B cell (primary cell): ENCODE data around the gene AOC3. TPM values are rescaled to one million over a fixed set of nuclear protein-coding genes. Genes with fewer than 3 reads are reported as not detected.

Experiments used
- ATAC-seq: fragments of 200-7000 bp; cut with Tn5 transposase; one replicate; pipeline ENCODE4 v1.10.0; 2021; ENCODE audit warnings: low read depth, mild to moderate bottlenecking, moderate number of reproducible peaks, moderate library complexity
- CTCF ChIA-PET: fragments of 350-600 bp; sonication (Branson Sonifier 250); formaldehyde crosslinking; loops from one replicate; lab custom pipeline; 2021; ENCODE audit warnings: antibody characterized with exemption, inconsistent platforms; lab: Charles Lee
- POLR2A ChIA-PET: fragments of 350-600 bp; sonication (Branson Sonifier 250); formaldehyde crosslinking; loops from one replicate; lab custom pipeline; 2021; ENCODE audit warnings: antibody characterized with exemption; lab: Charles Lee
- DNase-seq: peaks from one replicate; pipeline ENCODE4 v3.0.0; 2013
- H2AFZ ChIP-seq: 2 replicates; pipeline ENCODE4 v1.6.1; 2012; ENCODE audit warnings: mild to moderate bottlenecking, low read depth, low read length; ENCODE audit not compliant: insufficient read depth, poor library complexity, severe bottlenecking
- H3K27ac ChIP-seq, 2 donors: 1 replicate in 1 of 2; 2 replicates in 1 of 2; pipeline ENCODE4 v1.5.1; 2012 to 2013; ENCODE audit warnings: low read length in 2 of 2, mild to moderate bottlenecking in 2 of 2, moderate library complexity in 1 of 2
- H3K27me3 ChIP-seq, 4 experiments: fragments of 200-600 bp in 1 of 4; sonication (generic) in 1 of 4; replicated peaks in 1 of 4; 1 replicate in 2 of 4; 2 replicates in 2 of 4; pipeline versions ENCODE4 v1.6.1 to v1.7.0; 2013 to 2016; ENCODE audit warnings: low read length in 3 of 4, mild to moderate bottlenecking in 2 of 4, mixed read lengths in 1 of 4, moderate library complexity in 1 of 4; ENCODE audit not compliant: insufficient read depth in 4 of 4, control insufficient read depth in 3 of 4; ENCODE audit errors: control extremely low read depth in 1 of 4
- H3K36me3 ChIP-seq, 2 experiments: replicated peaks in 1 of 2; 1 replicate in 1 of 2; 2 replicates in 1 of 2; pipeline versions ENCODE4 v1.6.1 to v1.7.1; 2013; ENCODE audit warnings: low read length in 1 of 2; ENCODE audit not compliant: insufficient read depth in 2 of 2, control insufficient read depth in 1 of 2; ENCODE audit errors: control extremely low read depth in 1 of 2, extremely low read depth in 1 of 2
- H3K4me1 ChIP-seq, 2 donors: fragments of 200-600 bp in 1 of 2; sonication (generic) in 1 of 2; 1 replicate in 1 of 2; 2 replicates in 1 of 2; pipeline versions ENCODE4 v1.5.1 to v1.6.1; 2013 to 2017; ENCODE audit warnings: low read length in 2 of 2; ENCODE audit not compliant: control insufficient read depth in 2 of 2, insufficient read depth in 2 of 2
- H3K4me2 ChIP-seq: replicated peaks from 2 replicates; pipeline ENCODE3; 2012; ENCODE audit warnings: mild to moderate bottlenecking, low read depth, low read length; ENCODE audit not compliant: poor library complexity, severe bottlenecking
- H3K4me3 ChIP-seq, 5 experiments: fragments of 200-600 bp in 1 of 5; sonication (generic) in 1 of 5; 1 replicate in 3 of 5; 2 replicates in 2 of 5; pipeline versions ENCODE4 v1.5.1 to v1.7.0; 2011 to 2016; ENCODE audit warnings: low read length in 4 of 5, mild to moderate bottlenecking in 4 of 5, low read depth in 2 of 5, control low read depth in 1 of 5, moderate library complexity in 1 of 5; ENCODE audit not compliant: insufficient read depth in 1 of 5; ENCODE audit errors: control extremely low read depth in 1 of 5, extremely low read depth in 1 of 5
- H3K79me2 ChIP-seq: fragments of 200-600 bp; sonication (generic); one replicate; pipeline ENCODE4 v1.6.0; 2016; ENCODE audit warnings: low read length; ENCODE audit not compliant: control insufficient read depth, insufficient read depth
- H3K9ac ChIP-seq: fragments of 200-600 bp; sonication (generic); 2 replicates; pipeline ENCODE4 v1.6.1; 2017; ENCODE audit warnings: mild to moderate bottlenecking, low read length, moderate library complexity
- H3K9me3 ChIP-seq, 3 donors: one replicate each; pipeline versions ENCODE4 v1.6.1 to v1.7.1; 2013; ENCODE audit warnings: low read length in 2 of 3; ENCODE audit not compliant: control insufficient read depth in 2 of 3, insufficient read depth in 1 of 3; ENCODE audit errors: control extremely low read depth in 1 of 3
- H4K20me1 ChIP-seq: 2 replicates; pipeline ENCODE4 v1.6.0; 2012; ENCODE audit warnings: mild to moderate bottlenecking, low read length; ENCODE audit not compliant: insufficient read depth, control insufficient read depth, poor library complexity, severe bottlenecking
- H3K27ac Mint-ChIP-seq: one replicate; pipeline ENCODE4 v1.8.0; 2021; ENCODE audit warnings: mixed read lengths
- H3K27me3 Mint-ChIP-seq: one replicate; pipeline ENCODE4 v1.8.0; 2021; ENCODE audit warnings: mixed read lengths
- H3K4me1 Mint-ChIP-seq: one replicate; pipeline ENCODE4 v1.8.0; 2021; ENCODE audit warnings: mixed read lengths
- H3K4me3 Mint-ChIP-seq: one replicate; pipeline ENCODE4 v1.8.0; 2021; ENCODE audit warnings: mixed read lengths
- H3K9me3 Mint-ChIP-seq: one replicate; pipeline ENCODE4 v1.8.0; 2022; ENCODE audit warnings: mixed read lengths; ENCODE audit not compliant: insufficient read depth
- CTCF ChIP-seq: fragments of 200-600 bp; IDR thresholded peaks from one replicate; pipeline ENCODE4 v1.8.0; 2022; ENCODE audit warnings: antibody characterized with exemption, mild to moderate bottlenecking
- EZH2 ChIP-seq: IDR thresholded peaks from 2 replicates; pipeline ENCODE4 v1.6.1; 2012; ENCODE audit warnings: borderline replicate concordance, low read depth, mild to moderate bottlenecking, moderate library complexity, low read length; ENCODE audit not compliant: insufficient read depth, poor library complexity, severe bottlenecking
- WGBS: methylation state at CpG from one replicate; pipeline ENCODE4 v1.1.5; 2013; ENCODE audit warnings: missing lambda C conversion rate; ENCODE audit not compliant: insufficient coverage; 5-methylcytosine and 5-hydroxymethylcytosine counted together
- intact Hi-C: fragments of 100-400 bp; cut with micrococcal nuclease; formaldehyde crosslinking; loops from one replicate; pipeline ENCODE4 v1.10.0; 2022
- polyA plus RNA-seq: library from polyadenylated mRNA; depleted of rRNA; stranded (reverse); fragments of >200 nt; gene quantifications from 2 replicates; pipeline ENCODE4 v1.2.3, GENCODE V29; 2012
- total RNA-seq, 2 donors: library from RNA; stranded (reverse); fragments of 120-200 nt in 1 of 2; gene quantifications; 1 replicate in 1 of 2; 2 replicates in 1 of 2; pipeline versions ENCODE4 v1.2.3 to v1.2.4, GENCODE V29; 2013 to 2022

Gene AOC3
- total and polyA plus RNA-seq, 2 donors (not counting 1 experiment from before 2014, with no cell fraction given) = 1.2 to 1.5 TPM

DNA sequence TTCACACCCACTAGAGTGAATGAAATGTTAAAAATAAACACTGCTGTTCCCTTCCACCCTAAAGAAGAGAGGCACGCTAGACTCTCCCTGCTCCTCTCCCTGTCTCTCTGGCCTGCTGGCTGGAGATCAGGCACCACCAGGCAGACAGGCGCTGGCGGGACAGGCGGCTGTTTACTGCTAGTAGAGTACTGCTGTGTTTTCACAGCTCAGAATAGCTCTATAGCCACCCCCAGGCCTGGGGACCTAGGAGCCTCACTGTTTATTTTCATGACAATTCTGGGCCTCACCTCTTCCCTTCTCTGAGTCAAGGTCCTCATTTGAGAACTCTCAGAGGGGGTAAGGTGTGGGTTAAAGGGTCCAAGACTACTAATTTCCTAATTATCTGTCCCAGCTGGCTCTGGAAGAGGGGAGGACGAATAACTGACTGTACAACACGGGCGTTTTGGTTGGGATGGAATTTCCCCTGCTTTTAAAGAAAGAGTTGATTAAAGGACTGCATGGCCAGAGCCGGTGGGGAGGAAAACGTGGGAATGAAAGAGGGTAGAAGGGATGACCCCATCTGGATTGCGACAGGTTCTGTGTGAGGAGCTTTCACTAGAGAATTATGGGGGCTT is 40.6 kb downstream of the AOC3 start:
- peaks cover 11% of the 10 kb centered on the region for H3K27me3 Mint-ChIP-seq
- Histone ChIP-seq H3K27me3 (no peaks in the 10 kb centered on the region), H2AFZ (no peak overlapping the region), H3K9me3 (no peaks in the 10 kb centered on the region), H3K27ac (no peak overlapping the region), H3K4me3 (no peak overlapping the region), H4K20me1 (no peaks in the 10 kb centered on the region), H3K4me1 (no peaks in the 10 kb centered on the region), H3K4me2 (no peak overlapping the region), H3K79me2 (no peaks in the 10 kb centered on the region), H3K9ac (no peak overlapping the region), H3K36me3 (no peaks in the 10 kb centered on the region)
- TF ChIP-seq CTCF (no peak), EZH2 (no peak)
- ChIA-PET CTCF (no interaction called here), POLR2A (no interaction called here)
- H3K27ac Mint-ChIP-seq = no peak overlapping the region
- no peaks in the 10 kb centered on the region for H3K9me3 Mint-ChIP-seq
- WGBS = 92% methylated on average over 9 of the region's 10 CpGs
- no peak overlapping the region for H3K4me3 Mint-ChIP-seq
- no peaks in the 10 kb centered on the region for H3K4me1 Mint-ChIP-seq
- no peak for DNase-seq
- intact Hi-C loops = no loop called here
- no peak for ATAC-seq

DNA sequence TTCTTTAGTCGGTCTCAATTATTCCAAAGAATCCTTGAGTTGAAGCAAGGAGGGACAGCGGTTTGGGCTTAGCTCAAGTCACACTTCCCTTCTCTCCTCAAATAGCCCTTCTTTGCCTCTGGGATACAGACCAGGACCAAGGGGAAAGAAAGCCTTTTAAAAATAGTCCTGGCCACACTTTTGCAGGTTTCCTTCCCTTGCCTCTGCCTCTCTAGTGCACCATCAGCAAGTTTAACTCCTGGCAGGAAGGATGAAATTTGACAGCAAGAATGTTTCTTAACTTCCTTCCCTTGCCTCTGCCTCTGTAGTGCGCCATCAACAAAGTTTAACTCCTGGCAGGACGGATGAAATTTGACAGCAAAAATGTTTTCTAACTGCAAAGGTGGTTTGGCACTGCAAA is 42.4 kb downstream of the AOC3 start:
- Histone ChIP-seq H3K27ac (no peak overlapping the region), H2AFZ (no peak overlapping the region), H4K20me1 (no peaks in the 10 kb centered on the region), H3K9ac (no peak overlapping the region), H3K4me3 (no peak overlapping the region), H3K36me3 (no peaks in the 10 kb centered on the region), H3K9me3 (no peaks in the 10 kb centered on the region), H3K79me2 (no peaks in the 10 kb centered on the region), H3K4me2 (no peak overlapping the region), H3K4me1 (no peaks in the 10 kb centered on the region), H3K27me3 (peaks cover 0 to 3% (median 0%) of the 10 kb centered on the region in 4 experiments)
- Mint-ChIP-seq H3K4me3 (no peak overlapping the region), H3K4me1 (no peaks in the 10 kb centered on the region), H3K9me3 (no peaks in the 10 kb centered on the region), H3K27me3 (peaks cover 14% of the 10 kb centered on the region), H3K27ac (no peak overlapping the region)
- no peak for TF ChIP-seq CTCF
- no peak for TF ChIP-seq EZH2
- POLR2A ChIA-PET = no interaction called here
- intact Hi-C loops = no loop called here
- CTCF ChIA-PET = no interaction called here
- no peak for DNase-seq
- ATAC-seq = no peak
- 7% methylated on average over 4 of the region's 4 CpGs for WGBS
